Measurements from ENCODE around the gene ANKRD44. TPM values are rescaled to one million over a fixed set of nuclear protein-coding genes. Genes with fewer than 3 reads are reported as not detected.

The ANKRD44 gene
- total RNA-seq, 1 experiment from 2014 or later, result 7.8 TPM

DNA sequence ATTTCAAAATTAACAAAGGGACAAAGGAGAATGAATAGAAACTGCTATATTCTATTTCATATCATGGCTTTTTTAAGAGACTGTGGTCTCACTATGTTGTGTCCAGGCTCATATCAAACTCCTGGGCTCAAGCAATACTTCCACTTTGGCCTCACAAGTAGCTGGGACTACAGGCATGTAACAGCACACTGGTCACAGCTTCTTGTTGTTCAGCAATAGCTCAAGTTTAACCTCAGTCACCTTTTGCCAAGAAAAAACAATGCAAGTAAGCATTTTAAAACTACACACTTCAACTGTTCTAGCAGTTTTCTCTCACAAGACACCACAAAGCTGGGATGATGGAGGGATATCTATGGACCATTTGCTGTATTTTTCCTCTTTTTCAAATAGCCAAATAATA, 77.1 kb downstream of the ANKRD44 start:
- Histone ChIP-seq H3K9me3 (ENCODE audit: control insufficient read depth, insufficient read depth, low read depth, low read length) (no peaks in the 10 kb centered on the region), H3K27ac (ENCODE audit: low read length) (no peak overlapping the region), H3K36me3 (ENCODE audit: control insufficient read depth, insufficient read depth, low read length) (no peaks in the 10 kb centered on the region), H3K4me3 (ENCODE audit: low read depth in 2 of 2, low read length in 2 of 2) (no peak overlapping the region), H3K4me1 (ENCODE audit: control insufficient read depth, insufficient read depth, low read length) (no peaks in the 10 kb centered on the region; the same call in 1 of the 2 replicates), H3K27me3 (ENCODE audit: control insufficient read depth, insufficient read depth, low read length) (no peaks in the 10 kb centered on the region)
- no peak for DNase-seq (ENCODE audit: low read depth, low spot score)
- ATAC-seq, result no peak
- TF ChIP-seq TCF7L2 (IDR thresholded peaks at IDR 0.05; ENCODE audit: low read depth, low read length) (no peak), POLR2AphosphoS5 (IDR thresholded peaks at IDR 0.05; ENCODE audit: low read depth, low read length) (no peak), SIN3A (IDR thresholded peaks at IDR 0.05; ENCODE audit: borderline replicate concordance, insufficient read depth, low read depth, low read length) (no peak)
- TF ChIP-seq, protein P1, sequence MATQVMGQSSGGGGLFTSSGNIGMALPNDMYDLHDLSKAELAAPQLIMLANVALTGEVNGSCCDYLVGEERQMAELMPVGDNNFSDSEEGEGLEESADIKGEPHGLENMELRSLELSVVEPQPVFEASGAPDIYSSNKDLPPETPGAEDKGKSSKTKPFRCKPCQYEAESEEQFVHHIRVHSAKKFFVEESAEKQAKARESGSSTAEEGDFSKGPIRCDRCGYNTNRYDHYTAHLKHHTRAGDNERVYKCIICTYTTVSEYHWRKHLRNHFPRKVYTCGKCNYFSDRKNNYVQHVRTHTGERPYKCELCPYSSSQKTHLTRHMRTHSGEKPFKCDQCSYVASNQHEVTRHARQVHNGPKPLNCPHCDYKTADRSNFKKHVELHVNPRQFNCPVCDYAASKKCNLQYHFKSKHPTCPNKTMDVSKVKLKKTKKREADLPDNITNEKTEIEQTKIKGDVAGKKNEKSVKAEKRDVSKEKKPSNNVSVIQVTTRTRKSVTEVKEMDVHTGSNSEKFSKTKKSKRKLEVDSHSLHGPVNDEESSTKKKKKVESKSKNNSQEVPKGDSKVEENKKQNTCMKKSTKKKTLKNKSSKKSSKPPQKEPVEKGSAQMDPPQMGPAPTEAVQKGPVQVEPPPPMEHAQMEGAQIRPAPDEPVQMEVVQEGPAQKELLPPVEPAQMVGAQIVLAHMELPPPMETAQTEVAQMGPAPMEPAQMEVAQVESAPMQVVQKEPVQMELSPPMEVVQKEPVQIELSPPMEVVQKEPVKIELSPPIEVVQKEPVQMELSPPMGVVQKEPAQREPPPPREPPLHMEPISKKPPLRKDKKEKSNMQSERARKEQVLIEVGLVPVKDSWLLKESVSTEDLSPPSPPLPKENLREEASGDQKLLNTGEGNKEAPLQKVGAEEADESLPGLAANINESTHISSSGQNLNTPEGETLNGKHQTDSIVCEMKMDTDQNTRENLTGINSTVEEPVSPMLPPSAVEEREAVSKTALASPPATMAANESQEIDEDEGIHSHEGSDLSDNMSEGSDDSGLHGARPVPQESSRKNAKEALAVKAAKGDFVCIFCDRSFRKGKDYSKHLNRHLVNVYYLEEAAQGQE (IDR thresholded peaks at IDR 0.05; ENCODE audit: insufficient read depth in 1 of 2, low read depth in 2 of 2, low read length in 1 of 2), result no peak
- TF ChIP-seq, protein P2, sequence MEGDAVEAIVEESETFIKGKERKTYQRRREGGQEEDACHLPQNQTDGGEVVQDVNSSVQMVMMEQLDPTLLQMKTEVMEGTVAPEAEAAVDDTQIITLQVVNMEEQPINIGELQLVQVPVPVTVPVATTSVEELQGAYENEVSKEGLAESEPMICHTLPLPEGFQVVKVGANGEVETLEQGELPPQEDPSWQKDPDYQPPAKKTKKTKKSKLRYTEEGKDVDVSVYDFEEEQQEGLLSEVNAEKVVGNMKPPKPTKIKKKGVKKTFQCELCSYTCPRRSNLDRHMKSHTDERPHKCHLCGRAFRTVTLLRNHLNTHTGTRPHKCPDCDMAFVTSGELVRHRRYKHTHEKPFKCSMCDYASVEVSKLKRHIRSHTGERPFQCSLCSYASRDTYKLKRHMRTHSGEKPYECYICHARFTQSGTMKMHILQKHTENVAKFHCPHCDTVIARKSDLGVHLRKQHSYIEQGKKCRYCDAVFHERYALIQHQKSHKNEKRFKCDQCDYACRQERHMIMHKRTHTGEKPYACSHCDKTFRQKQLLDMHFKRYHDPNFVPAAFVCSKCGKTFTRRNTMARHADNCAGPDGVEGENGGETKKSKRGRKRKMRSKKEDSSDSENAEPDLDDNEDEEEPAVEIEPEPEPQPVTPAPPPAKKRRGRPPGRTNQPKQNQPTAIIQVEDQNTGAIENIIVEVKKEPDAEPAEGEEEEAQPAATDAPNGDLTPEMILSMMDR (IDR thresholded peaks at IDR 0.05), result no peak
- no TSS peak for BruUV-seq (replicated peaks)
- POLR2A ChIA-PET, result interaction anchor here (0.7 kb wide), 1 partner anchor 44 kb away, joined by 4 read pairs; no protein-coding TSS in a partner anchor
- CTCF ChIA-PET, result no interaction called here
- intact Hi-C loops (cut with micrococcal nuclease; ENCODE audit: unreplicated experiment), result no loop called here
- in situ Hi-C loops (cut with HindIII; ENCODE audit: low pct_unique_long_range_greater_than_20kb, low sequenced_read_pairs), result no loop called here

DNA sequence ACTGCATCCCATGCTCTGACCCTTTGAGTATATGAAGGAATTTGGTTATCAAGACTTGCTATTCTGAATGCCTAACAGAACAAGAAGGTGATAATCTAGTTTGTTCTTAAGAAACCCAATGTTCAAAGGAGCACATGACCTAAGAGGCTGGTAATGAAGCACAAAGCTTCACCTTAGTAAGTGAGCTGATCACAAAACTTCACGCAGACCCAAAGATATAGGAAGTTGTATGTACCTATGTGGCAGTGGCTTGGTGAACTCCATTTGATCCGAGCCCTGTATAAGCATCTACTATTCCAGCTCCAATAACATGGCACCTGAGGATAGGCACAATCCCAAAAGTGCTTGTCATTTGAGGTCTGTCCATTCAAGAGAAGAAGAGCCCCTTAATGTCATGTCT, 78.6 kb downstream of the ANKRD44 start:
- no peaks in the 10 kb centered on the region for H3K27me3 ChIP-seq (ENCODE audit: control insufficient read depth, insufficient read depth, low read length)
- POLR2A ChIA-PET, result no interaction called here
- H3K36me3 ChIP-seq (ENCODE audit: control insufficient read depth, insufficient read depth, low read length), result no peaks in the 10 kb centered on the region
- in situ Hi-C loops (cut with HindIII; ENCODE audit: low pct_unique_long_range_greater_than_20kb, low sequenced_read_pairs), result no loop called here
- intact Hi-C loops (cut with micrococcal nuclease; ENCODE audit: unreplicated experiment), result no loop called here
- H3K4me3 ChIP-seq (ENCODE audit: low read depth in 2 of 2, low read length in 2 of 2), result no peak overlapping the region
- H3K4me1 ChIP-seq (ENCODE audit: control insufficient read depth, insufficient read depth, low read length), result no peaks in the 10 kb centered on the region; the same call in 1 of the 2 replicates
- no peak for TF ChIP-seq TCF7L2 (IDR thresholded peaks at IDR 0.05; ENCODE audit: low read depth, low read length)
- TF ChIP-seq POLR2AphosphoS5 (IDR thresholded peaks at IDR 0.05; ENCODE audit: low read depth, low read length), result no peak
- TF ChIP-seq SIN3A (IDR thresholded peaks at IDR 0.05; ENCODE audit: borderline replicate concordance, insufficient read depth, low read depth, low read length), result no peak
- TF ChIP-seq, protein P1 (IDR thresholded peaks at IDR 0.05; ENCODE audit: insufficient read depth in 1 of 2, low read depth in 2 of 2, low read length in 1 of 2), result no peak
- TF ChIP-seq, protein P2 (IDR thresholded peaks at IDR 0.05), result no peak
- no peak overlapping the region for H3K27ac ChIP-seq (ENCODE audit: low read length)
- ATAC-seq, result no peak
- DNase-seq (ENCODE audit: low read depth, low spot score), result no peak
- H3K9me3 ChIP-seq (ENCODE audit: control insufficient read depth, insufficient read depth, low read depth, low read length), result no peaks in the 10 kb centered on the region
- BruUV-seq (replicated peaks), result no TSS peak
- CTCF ChIA-PET, result no interaction called here
